GM23248 (cell line): ENCODE results near the gene ACO2. TPM values are rescaled to one million over a fixed set of nuclear protein-coding genes. Genes with fewer than 3 reads are reported as not detected.

Source experiments
- DNase-seq: peaks from one replicate; pipeline ENCODE4 v3.0.0-alpha.2; 2015
- H2AFZ ChIP-seq: fragments of 200-600 bp; sonication (generic); 2 replicates; pipeline ENCODE4 v1.6.1; 2016; ENCODE audit warnings: antibody characterized with exemption
- H3F3A ChIP-seq: fragments of 200-600 bp; sonication (generic); 2 replicates; pipeline ENCODE4 v1.6.1; 2016; ENCODE audit warnings: mild to moderate bottlenecking, antibody characterized with exemption, mixed run types; ENCODE audit not compliant: insufficient read depth
- H3K27ac ChIP-seq: fragments of 200-600 bp; sonication (generic); 2 replicates; pipeline ENCODE4 v1.5.1; 2016; ENCODE audit warnings: mild to moderate bottlenecking
- H3K27me3 ChIP-seq: fragments of 200-600 bp; sonication (generic); replicated peaks from 2 replicates; pipeline ENCODE4 v1.6.1; 2016; ENCODE audit warnings: mild to moderate bottlenecking; ENCODE audit not compliant: insufficient read depth
- H3K36me3 ChIP-seq: fragments of 200-600 bp; sonication (generic); 2 replicates; pipeline ENCODE4 v1.6.1; 2016; ENCODE audit warnings: low read depth, mild to moderate bottlenecking
- H3K4me1 ChIP-seq: fragments of 200-600 bp; sonication (generic); 2 replicates; pipeline ENCODE4 v1.6.1; 2016; ENCODE audit warnings: mild to moderate bottlenecking; ENCODE audit not compliant: insufficient read depth
- H3K4me2 ChIP-seq: fragments of 200-600 bp; sonication (generic); one replicate; pipeline ENCODE4 v1.6.1; 2016; ENCODE audit warnings: mild to moderate bottlenecking; ENCODE audit not compliant: unreplicated experiment
- H3K4me3 ChIP-seq: fragments of 200-600 bp; sonication (generic); 2 replicates; pipeline ENCODE4 v1.5.1; 2016; ENCODE audit warnings: mild to moderate bottlenecking
- H3K79me2 ChIP-seq: fragments of 200-600 bp; sonication (generic); 2 replicates; pipeline ENCODE4 v1.6.1; 2016; ENCODE audit warnings: mild to moderate bottlenecking; ENCODE audit not compliant: insufficient read depth
- H3K9ac ChIP-seq: fragments of 200-600 bp; sonication (generic); 2 replicates; pipeline ENCODE4 v1.6.1; 2016; ENCODE audit warnings: mild to moderate bottlenecking
- H3K9me2 ChIP-seq: fragments of 200-600 bp; sonication (generic); 2 replicates; pipeline ENCODE4 v1.6.1; 2016; ENCODE audit warnings: mixed run types, mild to moderate bottlenecking, moderate library complexity; ENCODE audit not compliant: insufficient read depth
- H3K9me3 ChIP-seq: fragments of 200-600 bp; sonication (generic); one replicate; pipeline ENCODE4 v1.6.1; 2017; ENCODE audit warnings: low read depth
- H4K20me1 ChIP-seq: fragments of 200-600 bp; sonication (generic); 2 replicates; pipeline ENCODE4 v1.6.0; 2016; ENCODE audit not compliant: insufficient read depth
- EZH2 ChIP-seq: fragments of 200-600 bp; sonication (generic); IDR thresholded peaks from 2 replicates; pipeline ENCODE4 v1.6.1; 2018; ENCODE audit warnings: antibody characterized with exemption, mild to moderate bottlenecking; ENCODE audit not compliant: insufficient read depth, poor library complexity, severe bottlenecking
- EZH2phosphoT487 ChIP-seq: fragments of 200-600 bp; sonication (generic); IDR thresholded peaks from 2 replicates; pipeline ENCODE4 v1.6.1; 2018; ENCODE audit warnings: antibody characterized with exemption, moderate library complexity, mild to moderate bottlenecking, low read depth; ENCODE audit not compliant: insufficient read depth
- WGBS, 2 experiments: methylation state at CpG; one replicate each; pipeline ENCODE4 v1.1.6; 2015 to 2017; ENCODE audit warnings: low lambda C conversion rate in 2 of 2, low coverage in 1 of 2; ENCODE audit errors: missing lambda C conversion rate in 2 of 2; 5-methylcytosine and 5-hydroxymethylcytosine counted together
- in situ Hi-C: fragments of 300-500 bp; cut with MboI; formaldehyde crosslinking; loops from 2 replicates; pipeline ENCODE4 v1.15.0; 2020
- polyA plus RNA-seq: library from polyadenylated mRNA; unstranded; fragments of >200 nt; fragmentation: Nextera tagmentation; extraction: Ambion mirVana; gene quantifications from 2 replicates; pipeline ENCODE4 v1.2.1, GENCODE V29; 2016
- total RNA-seq: library from RNA; depleted of rRNA; stranded (reverse); fragments of >200 nt; shearing (Covaris generic); gene quantifications from 2 replicates; pipeline ENCODE4 v1.2.3, GENCODE V29; 2014; rRNA removed

The ACO2 gene
- total and polyA plus RNA-seq, 2 experiments from 2014 or later, result 41.5 to 68.7 TPM

DNA sequence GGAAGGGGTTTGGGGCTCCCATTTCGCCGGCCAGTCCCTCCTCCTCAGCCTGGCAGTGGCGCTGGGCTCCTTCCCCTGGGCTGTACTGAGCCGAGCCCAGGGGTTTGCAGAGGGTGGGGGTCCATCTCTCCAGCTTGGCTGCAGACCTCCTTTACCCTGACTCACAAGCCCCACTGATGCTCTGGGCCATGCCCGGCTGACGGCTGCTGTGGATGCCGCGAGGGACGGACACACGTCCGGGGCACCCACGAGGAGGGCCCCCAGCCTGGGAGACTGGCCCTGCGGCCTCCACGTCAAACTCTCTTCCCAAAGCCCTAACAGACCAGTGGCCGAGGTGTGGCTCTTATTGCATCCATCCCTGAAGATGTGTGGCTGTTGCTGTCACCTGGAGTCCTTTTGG lies 106.6 kb downstream of the ACO2 start:
- H3K4me1 ChIP-seq, result no peaks in the 10 kb centered on the region
- no peak for DNase-seq
- H3K9me2 ChIP-seq, result no peaks in the 10 kb centered on the region
- H3K36me3 ChIP-seq, result no peaks in the 10 kb centered on the region; the same call in 1 of the 2 replicates
- no peaks in the 10 kb centered on the region for H3K79me2 ChIP-seq
- WGBS, 2 experiments, result 79 to 80% methylated on average over 15 of the region's 15 CpGs
- H3K27me3 ChIP-seq, result no peaks in the 10 kb centered on the region
- no peaks in the 10 kb centered on the region for H3F3A ChIP-seq
- H2AFZ ChIP-seq, result no peak overlapping the region
- H4K20me1 ChIP-seq, result no peaks in the 10 kb centered on the region
- no peaks in the 10 kb centered on the region for H3K9me3 ChIP-seq
- in situ Hi-C loops, result no loop called here
- H3K4me2 ChIP-seq, result no peak overlapping the region
- no peak overlapping the region for H3K27ac ChIP-seq
- H3K9ac ChIP-seq, result no peak overlapping the region
- TF ChIP-seq EZH2phosphoT487, result no peak
- no peak for TF ChIP-seq EZH2
- H3K4me3 ChIP-seq, result no peak overlapping the region

DNA sequence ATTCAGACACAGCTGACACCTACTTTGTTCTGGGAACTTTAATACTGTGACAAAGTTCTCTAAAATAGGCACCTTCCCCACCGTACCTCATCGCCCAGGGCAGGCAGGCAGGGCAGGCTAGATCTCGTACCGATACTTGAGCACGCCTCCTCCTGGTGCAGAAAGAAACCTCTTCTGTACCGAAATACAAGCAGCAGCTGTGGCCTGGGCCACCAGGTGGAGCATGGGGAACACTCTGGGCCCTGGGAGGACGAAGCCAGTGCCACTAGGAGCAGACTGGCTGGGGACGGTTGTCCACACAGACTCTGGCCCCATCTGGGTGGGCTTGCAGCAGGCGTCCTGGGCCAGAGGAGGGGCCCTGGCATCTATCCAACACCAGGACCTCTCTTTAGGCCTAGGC lies 108.0 kb downstream of the ACO2 start:
- Histone ChIP-seq H3K4me3 (no peak overlapping the region), H3K27ac (no peak overlapping the region), H3K9me3 (no peaks in the 10 kb centered on the region), H2AFZ (no peak overlapping the region), H3K4me2 (no peak overlapping the region), H3K79me2 (no peaks in the 10 kb centered on the region), H3K27me3 (no peaks in the 10 kb centered on the region), H3K9ac (no peak overlapping the region), H4K20me1 (no peaks in the 10 kb centered on the region), H3F3A (no peaks in the 10 kb centered on the region), H3K4me1 (no peaks in the 10 kb centered on the region), H3K9me2 (no peaks in the 10 kb centered on the region), H3K36me3 (no peaks in the 10 kb centered on the region; the same call in 1 of the 2 replicates)
- peak; percentile 62 for DNase-seq
- 71 to 73% methylated on average over 9 of the region's 9 CpGs for WGBS, 2 experiments
- in situ Hi-C loops, result no loop called here
- TF ChIP-seq EZH2phosphoT487 (no peak), EZH2 (no peak)

- in situ Hi-C loops, result no loop called here
- TF ChIP-seq EZH2, result no peak
- no peak for DNase-seq
- H2AFZ ChIP-seq, result no peak overlapping the region
- H3K27ac ChIP-seq, result no peak overlapping the region
- H3K27me3 ChIP-seq, result no peaks in the 10 kb centered on the region
- no peaks in the 10 kb centered on the region for H3K79me2 ChIP-seq
- no peaks in the 10 kb centered on the region for H3F3A ChIP-seq
- no peaks in the 10 kb centered on the region; the same call in 1 of the 2 replicates for H3K36me3 ChIP-seq
- H3K4me1 ChIP-seq, result no peaks in the 10 kb centered on the region
- no peaks in the 10 kb centered on the region for H3K9me3 ChIP-seq
- no peaks in the 10 kb centered on the region for H4K20me1 ChIP-seq
- WGBS, 2 experiments, result 84 to 89% methylated on average over 8 of the region's 8 CpGs
- no peak overlapping the region for H3K4me2 ChIP-seq
- no peaks in the 10 kb centered on the region for H3K9me2 ChIP-seq
- H3K9ac ChIP-seq, result no peak overlapping the region
- no peak overlapping the region for H3K4me3 ChIP-seq
These were observed 109.2 kb downstream of the ACO2 start for GRCh38 chr22:41578114-41578513.

Other genes with a start within 250 kb of the ACO2 start
- 0.22 and 1.1 TPM in 2 replicates for gene CHADL, start 228.2 kb upstream of the ACO2 start, total RNA-seq
- gene CHADL, start 228.2 kb upstream of the ACO2 start, polyA plus RNA-seq, result 0.30 and 0.88 TPM in 2 replicates
- 73.5 and 79.2 TPM in 2 replicates for gene RANGAP1, start 182.9 kb upstream of the ACO2 start, total RNA-seq
- 52.3 and 54.6 TPM in 2 replicates for gene RANGAP1, start 182.9 kb upstream of the ACO2 start, polyA plus RNA-seq
- gene ZC3H7B, start 167.6 kb upstream of the ACO2 start, total RNA-seq, result 54.8 and 54.9 TPM in 2 replicates
- 5.3 and 5.4 TPM in 2 replicates for gene ZC3H7B, start 167.6 kb upstream of the ACO2 start, polyA plus RNA-seq
- 4.2 and 4.6 TPM in 2 replicates for gene TEF, start 87.2 kb upstream of the ACO2 start, total RNA-seq
- 2.2 and 2.8 TPM in 2 replicates for gene TEF, start 87.2 kb upstream of the ACO2 start, polyA plus RNA-seq
- 29.0 and 35.7 TPM in 2 replicates for gene TOB2, start 22.3 kb upstream of the ACO2 start, total RNA-seq
- 29.6 and 31.1 TPM in 2 replicates for gene TOB2, start 22.3 kb upstream of the ACO2 start, polyA plus RNA-seq
- gene PHF5A, start 425 bp upstream of the ACO2 start, total RNA-seq, result 41.9 and 53.4 TPM in 2 replicates
- 13.1 and 13.7 TPM in 2 replicates for gene PHF5A, start 425 bp upstream of the ACO2 start, polyA plus RNA-seq
- gene POLR3H, start 75.4 kb downstream of the ACO2 start, total RNA-seq, result 16.8 and 21.2 TPM in 2 replicates
- 49.6 and 52.2 TPM in 2 replicates for gene POLR3H, start 75.4 kb downstream of the ACO2 start, polyA plus RNA-seq
- 0.38 TPM in 1 of 2 replicates, not detected in the other for gene CSDC2, start 91.9 kb downstream of the ACO2 start, total RNA-seq
- gene CSDC2, start 91.9 kb downstream of the ACO2 start, polyA plus RNA-seq, result 0.59 and 1.1 TPM in 2 replicates
- 29.4 and 33.3 TPM in 2 replicates for gene PMM1, start 120.7 kb downstream of the ACO2 start, total RNA-seq
- gene PMM1, start 120.7 kb downstream of the ACO2 start, polyA plus RNA-seq, result 78.2 and 79.2 TPM in 2 replicates
- 24.3 and 44.3 TPM in 2 replicates for gene DESI1, start 151.9 kb downstream of the ACO2 start, total RNA-seq
- gene DESI1, start 151.9 kb downstream of the ACO2 start, polyA plus RNA-seq, result 41.9 and 42.2 TPM in 2 replicates
- 288 and 292 TPM in 2 replicates for gene XRCC6, start 152.2 kb downstream of the ACO2 start, total RNA-seq
- 319 and 323 TPM in 2 replicates for gene XRCC6, start 152.2 kb downstream of the ACO2 start, polyA plus RNA-seq
- 113 and 136 TPM in 2 replicates for gene SNU13, start 219.8 kb downstream of the ACO2 start, total RNA-seq
- 302 and 310 TPM in 2 replicates for gene SNU13, start 219.8 kb downstream of the ACO2 start, polyA plus RNA-seq
- gene MEI1, start 230.4 kb downstream of the ACO2 start, total RNA-seq, result 2.2 and 3.7 TPM in 2 replicates
- 5.5 and 5.9 TPM in 2 replicates for gene MEI1, start 230.4 kb downstream of the ACO2 start, polyA plus RNA-seq